BE2C (cell line): ENCODE results near the gene L3HYPDH.
A peak's percentile ranks its signal among the peaks of the same experiment; 100 is the strongest.

ENCODE experiments used
- DNase-seq: peaks from one replicate; pipeline ENCODE4 v3.0.0-alpha.2; 2020
- H3K27me3 ChIP-seq: fragments of 250-450 bp; sonication (Bioruptor Pico); 2 replicates; pipeline ENCODE4 v1.5.1; 2020; ENCODE audit warnings: mild to moderate bottlenecking
- H3K36me3 ChIP-seq: fragments of 250-450 bp; sonication (Bioruptor Pico); 2 replicates; pipeline ENCODE4 v1.5.1; 2020; ENCODE audit warnings: mild to moderate bottlenecking
- H3K4me1 ChIP-seq: fragments of 250-450 bp; sonication (Bioruptor Pico); 2 replicates; pipeline ENCODE4 v1.5.1; 2020
- H3K4me3 ChIP-seq: 2 replicates; pipeline ENCODE4 v1.5.1; 2011; ENCODE audit warnings: low read depth, low read length
- H3K9me3 ChIP-seq: fragments of 250-450 bp; sonication (Bioruptor Pico); 2 replicates; pipeline ENCODE4 v1.5.1; 2020
- CTCF ChIP-seq: IDR thresholded peaks from 2 replicates; pipeline ENCODE4 v1.5.1; 2012; ENCODE audit warnings: mild to moderate bottlenecking, low read depth, low read length

Gene L3HYPDH

GRCh38 chr14:59483363-59483762 is 845 bp downstream of the L3HYPDH start:
- Histone ChIP-seq H3K36me3 (peaks cover 14% of the 10 kb centered on the region), H3K4me3 (peak overlapping the region; percentile 96), H3K27me3 (no peaks in the 10 kb centered on the region), H3K9me3 (no peaks in the 10 kb centered on the region), H3K4me1 (no peaks in the 10 kb centered on the region; the same call in 1 of the 2 replicates)
- DNase-seq = no peak
- no peak for TF ChIP-seq CTCF

- Histone ChIP-seq H3K4me1 (no peaks in the 10 kb centered on the region; the same call in 1 of the 2 replicates), H3K9me3 (no peaks in the 10 kb centered on the region), H3K36me3 (peaks cover 12% of the 10 kb centered on the region), H3K4me3 (peak overlapping the region; percentile 96), H3K27me3 (no peaks in the 10 kb centered on the region)
- TF ChIP-seq CTCF = no peak
- DNase-seq = peak; percentile 24
These were observed 1.5 kb downstream of the L3HYPDH start for GRCh38 chr14:59482541-59483331.

- Histone ChIP-seq H3K36me3 (peaks cover 8% of the 10 kb centered on the region), H3K27me3 (no peaks in the 10 kb centered on the region), H3K9me3 (no peaks in the 10 kb centered on the region), H3K4me1 (no peaks in the 10 kb centered on the region; the same call in 1 of the 2 replicates), H3K4me3 (peak overlapping the region; percentile 96)
- DNase-seq = no peak
- no peak for TF ChIP-seq CTCF
These were observed 2.2 kb downstream of the L3HYPDH start for GRCh38 chr14:59481871-59482540.

- Histone ChIP-seq H3K27me3 (no peaks in the 10 kb centered on the region), H3K9me3 (no peaks in the 10 kb centered on the region), H3K4me1 (no peaks in the 10 kb centered on the region; the same call in 1 of the 2 replicates), H3K4me3 (no peak overlapping the region), H3K36me3 (peaks cover 8% of the 10 kb centered on the region)
- DNase-seq = no peak
- no peak for TF ChIP-seq CTCF
These were observed 2.8 kb downstream of the L3HYPDH start for GRCh38 chr14:59481407-59481806.

- Histone ChIP-seq H3K36me3 (peaks cover 15% of the 10 kb centered on the region), H3K27me3 (no peaks in the 10 kb centered on the region), H3K9me3 (no peaks in the 10 kb centered on the region), H3K4me3 (no peak overlapping the region), H3K4me1 (no peaks in the 10 kb centered on the region; the same call in 1 of the 2 replicates)
- TF ChIP-seq CTCF = no peak
- no peak for DNase-seq
These were observed 4.0 kb downstream of the L3HYPDH start for GRCh38 chr14:59480166-59480565.

GRCh38 chr14:59478540-59478939 is 5.7 kb downstream of the L3HYPDH start:
- Histone ChIP-seq H3K4me3 (no peak overlapping the region), H3K4me1 (no peaks in the 10 kb centered on the region; the same call in 1 of the 2 replicates), H3K27me3 (no peaks in the 10 kb centered on the region), H3K36me3 (peaks cover 25% of the 10 kb centered on the region), H3K9me3 (no peaks in the 10 kb centered on the region)
- TF ChIP-seq CTCF = no peak
- no peak for DNase-seq
